ENCODE data around the gene ZNF747.

GRCh38 chr16:30524575-30525568 lies 9.8 kb downstream of the ZNF747 start:
- TF ChIP-seq CTCF (conservative IDR thresholded peaks at IDR 0.05; ENCODE audit: low read depth, low read length) (no peak), EZH2 (IDR thresholded peaks at IDR 0.05; ENCODE audit: borderline replicate concordance, low read depth, low read length, poor library complexity, severe bottlenecking) (no peak)

Measured in A673 (cell line).